Stimulated activated CD8-positive, alpha-beta memory T cell treated with anti-CD3 and anti-CD28 coated beads, Interleukin-12 subunit alpha, Interleukin-12 subunit beta, amount 100 ng/mL, for 1 hour (primary cell): Measurements from ENCODE around the gene SLITRK2.

Experiments
- DNase-seq: peaks from one replicate; pipeline ENCODE4 v3.0.0-alpha.2; 2020; ENCODE audit warnings: low read depth

SLITRK2 gene

DNA sequence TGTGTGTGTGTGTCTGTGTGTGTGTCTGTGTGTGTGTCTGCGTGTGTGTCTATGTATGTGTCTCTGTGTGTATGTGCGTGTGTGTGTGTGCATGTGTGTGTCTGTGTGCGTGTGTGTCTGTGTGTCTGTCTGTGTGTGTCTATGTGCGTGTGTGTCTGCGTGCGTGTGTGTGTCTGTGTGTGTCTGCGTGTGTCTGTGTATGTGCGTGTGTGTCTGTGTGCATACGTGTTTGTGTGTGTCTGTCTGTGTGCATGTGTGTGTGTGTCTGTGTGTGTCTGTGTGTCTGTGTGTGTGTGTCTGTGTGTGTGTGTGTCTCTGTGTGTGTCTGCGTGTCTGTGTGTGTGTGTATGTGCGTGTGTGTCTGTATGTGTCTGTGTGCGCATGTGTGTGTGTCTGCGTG, 35.6 kb downstream of the SLITRK2 start:
- DNase-seq = no peak

DNA sequence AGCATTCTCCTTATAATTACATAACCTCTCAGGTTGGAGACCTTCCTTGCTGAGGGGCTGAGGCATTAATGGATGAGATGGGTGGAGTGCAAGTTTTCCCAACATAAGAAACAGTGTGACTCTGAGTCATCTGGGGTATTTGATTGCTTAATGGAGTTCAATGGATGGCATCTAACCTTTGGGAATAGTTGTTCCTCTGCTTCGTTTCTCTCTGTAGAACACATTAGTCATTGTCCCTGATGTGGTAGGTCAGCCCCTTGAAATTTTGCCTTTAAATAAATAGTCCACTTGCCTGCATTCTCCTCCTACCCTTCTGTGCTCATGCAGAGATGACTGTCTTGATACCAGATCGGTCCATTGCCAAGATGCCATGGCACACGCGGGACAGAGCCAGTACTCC, 38.6 kb downstream of the SLITRK2 start:
- no peak for DNase-seq

GRCh38 chrX:145861818-145862217, 44.2 kb downstream of the SLITRK2 start:
- no peak for DNase-seq

- no peak for DNase-seq
These were observed 47.5 kb downstream of the SLITRK2 start for GRCh38 chrX:145865082-145865481.
